ENCODE data around the gene WWC2.

The WWC2 gene

GRCh38 chr4:183098723-183099536, at the start of gene WWC2:
WWC2 (plus strand) TSS chr4:183099257; CDS start chr4:183099492, 235 bp downstream.
- no peak within 1 kb of the TSS for H3K4me3 ChIP-seq (ENCODE audit: low read length)
- TF ChIP-seq, protein P1, sequence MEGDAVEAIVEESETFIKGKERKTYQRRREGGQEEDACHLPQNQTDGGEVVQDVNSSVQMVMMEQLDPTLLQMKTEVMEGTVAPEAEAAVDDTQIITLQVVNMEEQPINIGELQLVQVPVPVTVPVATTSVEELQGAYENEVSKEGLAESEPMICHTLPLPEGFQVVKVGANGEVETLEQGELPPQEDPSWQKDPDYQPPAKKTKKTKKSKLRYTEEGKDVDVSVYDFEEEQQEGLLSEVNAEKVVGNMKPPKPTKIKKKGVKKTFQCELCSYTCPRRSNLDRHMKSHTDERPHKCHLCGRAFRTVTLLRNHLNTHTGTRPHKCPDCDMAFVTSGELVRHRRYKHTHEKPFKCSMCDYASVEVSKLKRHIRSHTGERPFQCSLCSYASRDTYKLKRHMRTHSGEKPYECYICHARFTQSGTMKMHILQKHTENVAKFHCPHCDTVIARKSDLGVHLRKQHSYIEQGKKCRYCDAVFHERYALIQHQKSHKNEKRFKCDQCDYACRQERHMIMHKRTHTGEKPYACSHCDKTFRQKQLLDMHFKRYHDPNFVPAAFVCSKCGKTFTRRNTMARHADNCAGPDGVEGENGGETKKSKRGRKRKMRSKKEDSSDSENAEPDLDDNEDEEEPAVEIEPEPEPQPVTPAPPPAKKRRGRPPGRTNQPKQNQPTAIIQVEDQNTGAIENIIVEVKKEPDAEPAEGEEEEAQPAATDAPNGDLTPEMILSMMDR (IDR thresholded peaks at IDR 0.05; ENCODE audit: low read depth, low read length, poor library complexity, severe bottlenecking) = no peak
- no peak for TF ChIP-seq EZH2phosphoT487 (IDR thresholded peaks at IDR 0.05; ENCODE audit: borderline replicate concordance, low read length)
- peaks cover 3% of the 10 kb centered on the region; the same call in 1 of the 2 replicates for H3K9me3 ChIP-seq (ENCODE audit: control insufficient read depth, insufficient read depth, low read length)
- no peaks in the 10 kb centered on the region for H4K20me1 ChIP-seq (ENCODE audit: control insufficient read depth, insufficient read depth, low read depth, low read length)
- no peaks in the 10 kb centered on the region for H3K79me2 ChIP-seq (ENCODE audit: control insufficient read depth, low read length)
- H3F3A ChIP-seq (ENCODE audit: control insufficient read depth, insufficient read depth) = no peaks in the 10 kb centered on the region
- no peaks in the 10 kb centered on the region for H3K27me3 ChIP-seq (ENCODE audit: control insufficient read depth, low read length)
- no peaks in the 10 kb centered on the region for H3K4me1 ChIP-seq (ENCODE audit: control insufficient read depth, low read length)
- H3K36me3 ChIP-seq (ENCODE audit: control insufficient read depth, low read length) = no peaks in the 10 kb centered on the region
- H3K27ac ChIP-seq (ENCODE audit: low read depth, low read length) = no peak within 1 kb of the TSS
- no peak within 1 kb of the TSS for H3K4me2 ChIP-seq (ENCODE audit: low read length)
- no peaks in the 10 kb centered on the region for H3K9me2 ChIP-seq (replicated peaks; ENCODE audit: control insufficient read depth, low read length)

GRCh38 chr4:183053681-183054080, 45.4 kb upstream of the WWC2 start:
- H3K27ac ChIP-seq (ENCODE audit: low read depth, low read length) = no peak overlapping the region
- no peaks in the 10 kb centered on the region for H3K79me2 ChIP-seq (ENCODE audit: control insufficient read depth, low read length)
- no peak overlapping the region for H3K4me3 ChIP-seq (ENCODE audit: low read length)
- no peaks in the 10 kb centered on the region for H3K36me3 ChIP-seq (ENCODE audit: control insufficient read depth, low read length)
- H3K9me2 ChIP-seq (replicated peaks; ENCODE audit: control insufficient read depth, low read length) = no peaks in the 10 kb centered on the region
- H3F3A ChIP-seq (ENCODE audit: control insufficient read depth, insufficient read depth) = no peaks in the 10 kb centered on the region
- no peak overlapping the region for H3K4me2 ChIP-seq (ENCODE audit: low read length)
- H3K27me3 ChIP-seq (ENCODE audit: control insufficient read depth, low read length) = no peaks in the 10 kb centered on the region
- H3K4me1 ChIP-seq (ENCODE audit: control insufficient read depth, low read length) = no peaks in the 10 kb centered on the region
- TF ChIP-seq, protein P1 (IDR thresholded peaks at IDR 0.05; ENCODE audit: low read depth, low read length, poor library complexity, severe bottlenecking) = no peak
- TF ChIP-seq EZH2phosphoT487 (IDR thresholded peaks at IDR 0.05; ENCODE audit: borderline replicate concordance, low read length) = no peak
- no peaks in the 10 kb centered on the region for H4K20me1 ChIP-seq (ENCODE audit: control insufficient read depth, insufficient read depth, low read depth, low read length)
- no peaks in the 10 kb centered on the region for H3K9me3 ChIP-seq (ENCODE audit: control insufficient read depth, insufficient read depth, low read length)

- no peaks in the 10 kb centered on the region for H3K9me3 ChIP-seq (ENCODE audit: control insufficient read depth, insufficient read depth, low read length)
- no peak for TF ChIP-seq EZH2phosphoT487 (IDR thresholded peaks at IDR 0.05; ENCODE audit: borderline replicate concordance, low read length)
- TF ChIP-seq, protein P1 (IDR thresholded peaks at IDR 0.05; ENCODE audit: low read depth, low read length, poor library complexity, severe bottlenecking) = no peak
- no peaks in the 10 kb centered on the region for H3K79me2 ChIP-seq (ENCODE audit: control insufficient read depth, low read length)
- no peak overlapping the region for H3K4me3 ChIP-seq (ENCODE audit: low read length)
- no peaks in the 10 kb centered on the region for H3K27me3 ChIP-seq (ENCODE audit: control insufficient read depth, low read length)
- no peaks in the 10 kb centered on the region for H3K36me3 ChIP-seq (ENCODE audit: control insufficient read depth, low read length)
- H3K4me2 ChIP-seq (ENCODE audit: low read length) = no peak overlapping the region
- no peaks in the 10 kb centered on the region for H3F3A ChIP-seq (ENCODE audit: control insufficient read depth, insufficient read depth)
- no peaks in the 10 kb centered on the region for H4K20me1 ChIP-seq (ENCODE audit: control insufficient read depth, insufficient read depth, low read depth, low read length)
- H3K27ac ChIP-seq (ENCODE audit: low read depth, low read length) = no peak overlapping the region
- no peaks in the 10 kb centered on the region for H3K9me2 ChIP-seq (replicated peaks; ENCODE audit: control insufficient read depth, low read length)
- H3K4me1 ChIP-seq (ENCODE audit: control insufficient read depth, low read length) = no peaks in the 10 kb centered on the region
Observed at GRCh38 chr4:183057255-183057654, 41.8 kb upstream of the WWC2 start.

All from DOHH2 (cell line).